ENCODE measurements around the gene CD55. TPM values are rescaled to one million over a fixed set of nuclear protein-coding genes. Genes with fewer than 3 reads are reported as not detected.

Gene CD55
- total and polyA plus RNA-seq, 8 donors, result 8.1 to 168 (median 25.6) TPM

GRCh38 chr1:207333620-207334019, 12.1 kb downstream of the CD55 start:
- no peaks in the 10 kb centered on the region for H3K4me1 ChIP-seq
- H3K27me3 ChIP-seq, result no peaks in the 10 kb centered on the region
- H3K36me3 ChIP-seq, result peaks cover 5 to 82% (median 62%) of the 10 kb centered on the region in 4 donors
- no peak overlapping the region for H3K4me3 ChIP-seq
- TF ChIP-seq POLR2AphosphoS5 (IDR thresholded peaks at IDR 0.05) (no peak), EP300 (IDR thresholded peaks at IDR 0.05) (no peak), POLR2A (IDR thresholded peaks at IDR 0.05) (no peak), CTCF (IDR thresholded peaks at IDR 0.05) (no peak)
- no peak for DNase-seq
- H3K27ac ChIP-seq, result no peak overlapping the region
- intact Hi-C loops (cut with DNase I; ENCODE audit: low total_unique reads), result no loop called here
- WGBS, 5 donors, result 81 to 97% (median 92%) methylated on average over 1 of the region's 1 CpG
- H3K9me3 ChIP-seq, result peaks cover 0 to 9% (median 3%) of the 10 kb centered on the region in 4 donors

- Histone ChIP-seq H3K27ac (no peak overlapping the region), H3K4me1 (no peaks in the 10 kb centered on the region), H3K36me3 (peaks cover 4 to 81% (median 57%) of the 10 kb centered on the region in 4 donors), H3K4me3 (no peak overlapping the region), H3K9me3 (peaks cover 0 to 9% (median 3%) of the 10 kb centered on the region in 4 donors), H3K27me3 (no peaks in the 10 kb centered on the region)
- WGBS, 5 donors, result 93 to 99% (median 95%) methylated on average over 1 of the region's 1 CpG
- TF ChIP-seq CTCF (IDR thresholded peaks at IDR 0.05), result no peak
- TF ChIP-seq POLR2A (IDR thresholded peaks at IDR 0.05), result no peak
- TF ChIP-seq EP300 (IDR thresholded peaks at IDR 0.05), result no peak
- no peak for TF ChIP-seq POLR2AphosphoS5 (IDR thresholded peaks at IDR 0.05)
- intact Hi-C loops (cut with DNase I; ENCODE audit: low total_unique reads), result no loop called here
- DNase-seq, result no peak
Measured at GRCh38 chr1:207334337-207334736, 12.9 kb downstream of the CD55 start.

- H3K27ac ChIP-seq, result peak overlapping the region in 3 of 5 donors; percentile 44 to 70 (median 60)
- H3K27me3 ChIP-seq, result no peaks in the 10 kb centered on the region
- intact Hi-C loops (cut with DNase I; ENCODE audit: low total_unique reads), result no loop called here
- DNase-seq, result no peak
- H3K36me3 ChIP-seq, result peaks cover 4 to 81% (median 59%) of the 10 kb centered on the region in 4 donors
- WGBS, 5 donors, result 93 to 98% (median 97%) methylated on average over 3 of the region's 3 CpGs
- no peaks in the 10 kb centered on the region for H3K4me1 ChIP-seq
- peaks cover 0 to 9% (median 3%) of the 10 kb centered on the region in 4 donors for H3K9me3 ChIP-seq
- H3K4me3 ChIP-seq, result no peak overlapping the region
- TF ChIP-seq CTCF (IDR thresholded peaks at IDR 0.05) (no peak), EP300 (IDR thresholded peaks at IDR 0.05) (no peak), POLR2AphosphoS5 (IDR thresholded peaks at IDR 0.05) (no peak), POLR2A (IDR thresholded peaks at IDR 0.05) (no peak)
Measured at GRCh38 chr1:207335138-207335537, 13.7 kb downstream of the CD55 start.

GRCh38 chr1:207335695-207336363, 14.4 kb downstream of the CD55 start:
- intact Hi-C loops (cut with DNase I; ENCODE audit: low total_unique reads), result no loop called here
- TF ChIP-seq POLR2AphosphoS5 (IDR thresholded peaks at IDR 0.05), result no peak
- TF ChIP-seq CTCF (IDR thresholded peaks at IDR 0.05), result no peak
- no peak for TF ChIP-seq EP300 (IDR thresholded peaks at IDR 0.05)
- no peak for TF ChIP-seq POLR2A (IDR thresholded peaks at IDR 0.05)
- peaks cover 0 to 9% (median 3%) of the 10 kb centered on the region in 4 donors for H3K9me3 ChIP-seq
- H3K36me3 ChIP-seq, result peaks cover 4 to 82% (median 61%) of the 10 kb centered on the region in 4 donors
- no peak overlapping the region for H3K4me3 ChIP-seq
- 72 to 83% (median 80%) methylated on average over 6 of the region's 6 CpGs for WGBS, 5 donors
- H3K27ac ChIP-seq, result peak overlapping the region in 4 of 5 donors; percentile 35 to 70 (median 52)
- no peaks in the 10 kb centered on the region for H3K27me3 ChIP-seq
- H3K4me1 ChIP-seq, result no peaks in the 10 kb centered on the region
- DNase-seq, result no peak
